Caco-2 (cell line): ENCODE measurements around the gene SLC44A5. TPM values are rescaled to one million over a fixed set of nuclear protein-coding genes. Genes with fewer than 3 reads are reported as not detected.

Experiments
- BruUV-seq: library from RNA; stranded (reverse); fragments of 400-500 nt; replicated peaks from 2 replicates; lab custom pipeline; 2021; lab: Mats Ljungman, UMichigan
- CTCF ChIA-PET: fragments of 300-600 bp; sonication (Branson Sonifier 250); formaldehyde crosslinking; loops from one replicate; lab custom pipeline; 2022; ENCODE audit warnings: antibody characterized with exemption; lab: Charles Lee
- POLR2A ChIA-PET: fragments of 300-600 bp; sonication (Branson Sonifier 250); formaldehyde crosslinking; loops from one replicate; lab custom pipeline; 2022; ENCODE audit warnings: antibody characterized with exemption; lab: Charles Lee
- DNase-seq, 2 experiments: peaks; one replicate each; pipeline versions ENCODE4 v3.0.0 to v3.0.0-alpha.2; 2020 to 2022
- H3K27me3 ChIP-seq: replicated peaks from 2 replicates; pipeline ENCODE4 v1.6.0; 2011; ENCODE audit warnings: low read length; ENCODE audit not compliant: control insufficient read depth, insufficient read depth
- H3K36me3 ChIP-seq: 2 replicates; pipeline ENCODE4 v1.5.1; 2011; ENCODE audit warnings: low read length; ENCODE audit not compliant: control insufficient read depth, insufficient read depth
- H3K4me1 ChIP-seq: fragments of 250-450 bp; sonication (Bioruptor Pico); 2 replicates; pipeline ENCODE4 v1.5.1; 2020; ENCODE audit warnings: mild to moderate bottlenecking
- H3K4me3 ChIP-seq: 2 replicates; pipeline ENCODE4 v1.5.1; 2011; ENCODE audit warnings: low read depth, mild to moderate bottlenecking, control low read depth, low read length
- H3K9me3 ChIP-seq: fragments of 250-450 bp; sonication (Bioruptor Pico); 2 replicates; pipeline ENCODE4 v1.5.1; 2020; ENCODE audit warnings: mild to moderate bottlenecking, moderate library complexity
- H3K27ac Mint-ChIP-seq: one replicate; pipeline ENCODE4 v1.8.0; 2022; ENCODE audit warnings: mixed read lengths; ENCODE audit not compliant: unreplicated experiment
- H3K27me3 Mint-ChIP-seq: one replicate; pipeline ENCODE4 v1.8.0; 2022; ENCODE audit warnings: mixed read lengths; ENCODE audit not compliant: insufficient read depth, unreplicated experiment
- H3K36me3 Mint-ChIP-seq: one replicate; pipeline ENCODE4 v1.8.0; 2022; ENCODE audit warnings: mild to moderate bottlenecking, mixed read lengths; ENCODE audit not compliant: insufficient read depth, unreplicated experiment
- H3K4me1 Mint-ChIP-seq: one replicate; pipeline ENCODE4 v1.8.0; 2022; ENCODE audit warnings: low read depth, mixed read lengths; ENCODE audit not compliant: unreplicated experiment
- H3K4me3 Mint-ChIP-seq: one replicate; pipeline ENCODE4 v1.8.0; 2022; ENCODE audit warnings: mild to moderate bottlenecking, moderate library complexity, mixed read lengths; ENCODE audit not compliant: unreplicated experiment
- H3K9me3 Mint-ChIP-seq: one replicate; pipeline ENCODE4 v1.8.0; 2022; ENCODE audit warnings: mixed read lengths; ENCODE audit not compliant: unreplicated experiment
- intact Hi-C: fragments of 100-400 bp; cut with micrococcal nuclease; formaldehyde crosslinking; loops from one replicate; pipeline ENCODE4 v1.10.0; 2022; ENCODE audit not compliant: unreplicated experiment
- total RNA-seq: library from RNA; stranded (reverse); gene quantifications from 2 replicates; pipeline ENCODE4 v1.2.3, GENCODE V29; 2022
- TF ChIP-seq, protein P1 (sequence below), 2 experiments: fragments of 200-600 bp in 1 of 2; IDR thresholded peaks; 1 replicate in 1 of 2; 2 replicates in 1 of 2; pipeline versions ENCODE4 v1.5.1 to v1.8.0; 2011 to 2022; ENCODE audit warnings: antibody characterized with exemption in 1 of 2, control low read depth in 1 of 2, inconsistent platforms in 1 of 2, low read depth in 1 of 2, low read length in 1 of 2, mild to moderate bottlenecking in 1 of 2, moderate library complexity in 1 of 2; ENCODE audit not compliant: insufficient read depth in 1 of 2, severe bottlenecking in 1 of 2, unreplicated experiment in 1 of 2

SLC44A5 gene
- total RNA-seq, 1 experiment from 2014 or later: 13.6 TPM

DNA sequence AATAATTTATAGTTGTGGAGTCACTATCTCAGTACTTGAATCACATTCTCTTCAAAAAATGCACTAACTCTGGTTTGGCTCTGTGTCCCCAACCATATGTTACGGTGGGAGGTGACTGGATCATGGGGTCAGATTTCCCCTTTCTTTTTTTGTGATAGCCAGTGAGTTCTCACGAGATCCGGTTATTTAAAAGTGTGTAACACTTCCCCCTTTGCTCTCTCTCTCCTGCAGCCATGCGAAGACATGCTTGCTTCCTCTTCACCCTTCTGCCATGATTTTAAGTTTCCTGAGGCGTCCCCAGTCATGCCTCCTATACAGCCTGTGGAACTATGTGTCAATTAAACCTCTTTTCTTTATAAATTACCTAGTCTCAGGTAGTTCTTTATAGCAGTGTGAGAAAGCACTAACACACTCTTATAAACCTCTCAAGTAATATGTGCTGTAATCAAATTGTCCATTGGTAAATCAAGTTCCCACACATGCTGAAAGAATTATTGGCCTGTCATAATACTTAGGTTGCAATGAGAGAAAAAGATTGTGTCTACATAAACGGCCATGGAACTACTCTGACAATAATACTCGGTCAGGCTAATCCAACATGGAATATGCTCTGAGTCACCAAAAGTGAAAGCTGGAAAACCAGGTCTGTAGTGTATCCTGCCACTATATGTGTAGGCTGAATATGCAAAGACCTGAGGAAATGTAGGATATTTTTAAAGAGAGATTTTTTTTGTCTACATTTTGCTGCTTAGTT lies 107.5 kb downstream of the SLC44A5 start:
- Histone ChIP-seq H3K4me1 (peaks cover 7% of the 10 kb centered on the region; the same call in 1 of the 2 replicates), H3K36me3 (no peaks in the 10 kb centered on the region), H3K27me3 (no peaks in the 10 kb centered on the region), H3K9me3 (no peaks in the 10 kb centered on the region), H3K4me3 (no peak overlapping the region)
- intact Hi-C loops: no loop called here
- H3K27ac Mint-ChIP-seq: no peak overlapping the region
- H3K4me3 Mint-ChIP-seq: no peak overlapping the region
- no peaks in the 10 kb centered on the region for H3K4me1 Mint-ChIP-seq
- no peaks in the 10 kb centered on the region for H3K9me3 Mint-ChIP-seq
- CTCF ChIA-PET: no interaction called here
- no TSS peak for BruUV-seq
- TF ChIP-seq, protein P1, sequence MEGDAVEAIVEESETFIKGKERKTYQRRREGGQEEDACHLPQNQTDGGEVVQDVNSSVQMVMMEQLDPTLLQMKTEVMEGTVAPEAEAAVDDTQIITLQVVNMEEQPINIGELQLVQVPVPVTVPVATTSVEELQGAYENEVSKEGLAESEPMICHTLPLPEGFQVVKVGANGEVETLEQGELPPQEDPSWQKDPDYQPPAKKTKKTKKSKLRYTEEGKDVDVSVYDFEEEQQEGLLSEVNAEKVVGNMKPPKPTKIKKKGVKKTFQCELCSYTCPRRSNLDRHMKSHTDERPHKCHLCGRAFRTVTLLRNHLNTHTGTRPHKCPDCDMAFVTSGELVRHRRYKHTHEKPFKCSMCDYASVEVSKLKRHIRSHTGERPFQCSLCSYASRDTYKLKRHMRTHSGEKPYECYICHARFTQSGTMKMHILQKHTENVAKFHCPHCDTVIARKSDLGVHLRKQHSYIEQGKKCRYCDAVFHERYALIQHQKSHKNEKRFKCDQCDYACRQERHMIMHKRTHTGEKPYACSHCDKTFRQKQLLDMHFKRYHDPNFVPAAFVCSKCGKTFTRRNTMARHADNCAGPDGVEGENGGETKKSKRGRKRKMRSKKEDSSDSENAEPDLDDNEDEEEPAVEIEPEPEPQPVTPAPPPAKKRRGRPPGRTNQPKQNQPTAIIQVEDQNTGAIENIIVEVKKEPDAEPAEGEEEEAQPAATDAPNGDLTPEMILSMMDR (IDR thresholded peaks at IDR 0.05; ENCODE audit: insufficient read depth in 1 of 2, low read depth in 1 of 2, low read length in 1 of 2, severe bottlenecking in 1 of 2, unreplicated experiment in 1 of 2): no peak
- H3K36me3 Mint-ChIP-seq: no peaks in the 10 kb centered on the region
- POLR2A ChIA-PET: no interaction called here
- DNase-seq: no peak
- no peaks in the 10 kb centered on the region for H3K27me3 Mint-ChIP-seq

DNA sequence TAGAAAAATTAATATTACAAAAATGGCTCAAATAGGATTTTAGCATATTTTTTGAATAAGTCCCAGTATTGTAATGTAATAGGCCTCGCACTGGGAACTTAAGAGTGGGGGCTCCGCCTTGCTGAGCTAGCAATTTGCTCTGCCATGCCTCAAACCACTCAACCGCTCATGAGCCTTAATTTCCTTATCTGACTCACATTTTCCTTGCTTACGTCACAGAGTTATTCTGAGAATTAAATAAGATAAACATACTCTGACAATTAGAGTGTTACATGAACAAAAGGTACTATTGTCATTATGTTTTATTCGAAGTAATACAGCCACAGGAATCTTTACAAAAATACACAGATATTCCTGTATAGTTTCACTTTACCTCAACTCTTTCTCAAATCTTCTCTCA lies 108.1 kb downstream of the SLC44A5 start:
- H3K9me3 Mint-ChIP-seq: no peaks in the 10 kb centered on the region
- Histone ChIP-seq H3K9me3 (no peaks in the 10 kb centered on the region), H3K4me1 (peaks cover 7% of the 10 kb centered on the region; the same call in 1 of the 2 replicates), H3K27me3 (no peaks in the 10 kb centered on the region), H3K36me3 (no peaks in the 10 kb centered on the region), H3K4me3 (no peak overlapping the region)
- H3K27me3 Mint-ChIP-seq: no peaks in the 10 kb centered on the region
- H3K4me1 Mint-ChIP-seq: no peaks in the 10 kb centered on the region
- intact Hi-C loops: no loop called here
- H3K4me3 Mint-ChIP-seq: no peak overlapping the region
- POLR2A ChIA-PET: no interaction called here
- no TSS peak for BruUV-seq
- H3K27ac Mint-ChIP-seq: no peak overlapping the region
- TF ChIP-seq, protein P1 (IDR thresholded peaks at IDR 0.05; ENCODE audit: insufficient read depth in 1 of 2, low read depth in 1 of 2, low read length in 1 of 2, severe bottlenecking in 1 of 2, unreplicated experiment in 1 of 2): no peak
- CTCF ChIA-PET: no interaction called here
- no peak for DNase-seq
- H3K36me3 Mint-ChIP-seq: no peaks in the 10 kb centered on the region

DNA sequence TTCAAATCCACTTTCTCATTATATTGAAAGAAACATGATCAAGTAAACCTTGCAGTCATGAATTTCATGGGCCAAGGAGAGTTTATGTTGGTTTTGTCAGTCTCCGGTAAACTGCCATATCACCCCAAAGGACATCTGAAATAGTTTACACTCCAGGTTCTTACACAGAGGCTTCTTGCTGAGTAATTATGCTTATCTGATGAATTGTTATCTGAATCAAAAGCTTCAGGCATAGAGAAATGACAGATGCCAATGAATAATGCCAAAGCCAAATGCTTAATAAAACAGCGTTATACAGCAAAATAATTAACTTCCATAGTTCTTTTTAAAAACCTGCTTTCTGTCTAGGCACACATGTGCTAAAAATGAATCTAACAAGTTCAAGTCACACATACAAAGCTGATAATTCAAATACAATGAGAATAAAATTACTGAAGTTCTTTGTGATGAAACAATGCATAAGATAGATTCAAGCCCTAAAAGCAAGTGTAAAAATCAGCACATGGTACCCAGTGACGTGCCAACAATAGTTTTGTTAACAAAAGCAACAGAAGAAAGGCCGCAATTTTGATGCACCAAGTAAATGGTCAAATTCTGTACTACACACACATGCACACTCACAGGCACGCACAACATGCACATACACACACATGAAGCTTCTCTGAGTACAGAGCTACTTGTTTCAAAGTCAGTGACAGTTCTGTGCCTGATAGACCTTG lies 109.2 kb downstream of the SLC44A5 start:
- H3K9me3 Mint-ChIP-seq: no peaks in the 10 kb centered on the region
- H3K27me3 Mint-ChIP-seq: no peaks in the 10 kb centered on the region
- H3K4me3 Mint-ChIP-seq: no peak overlapping the region
- Histone ChIP-seq H3K36me3 (no peaks in the 10 kb centered on the region), H3K4me1 (peaks cover 7% of the 10 kb centered on the region; the same call in 1 of the 2 replicates), H3K27me3 (no peaks in the 10 kb centered on the region), H3K4me3 (no peak overlapping the region), H3K9me3 (no peaks in the 10 kb centered on the region)
- H3K4me1 Mint-ChIP-seq: no peaks in the 10 kb centered on the region
- no peak overlapping the region for H3K27ac Mint-ChIP-seq
- POLR2A ChIA-PET: no interaction called here
- DNase-seq: peak in 1 of 2 experiments; percentile 3
- CTCF ChIA-PET: no interaction called here
- no peaks in the 10 kb centered on the region for H3K36me3 Mint-ChIP-seq
- BruUV-seq: no TSS peak
- intact Hi-C loops: loop anchor here (1.0 kb wide), 1 partner anchor 236 kb away; no protein-coding TSS in a partner anchor
- TF ChIP-seq, protein P1 (IDR thresholded peaks at IDR 0.05; ENCODE audit: insufficient read depth in 1 of 2, low read depth in 1 of 2, low read length in 1 of 2, severe bottlenecking in 1 of 2, unreplicated experiment in 1 of 2): no peak
